Astrocyte (in vitro differentiated cells and primary cell): ENCODE results near the gene TRIO.

ENCODE experiments used
- CTCF ChIP-seq: IDR thresholded peaks from 2 replicates; pipeline ENCODE4 v1.5.1; 2011; ENCODE audit warnings: low read depth, mild to moderate bottlenecking, inconsistent platforms, low read length, moderate library complexity; ENCODE audit not compliant: insufficient read depth
- EZH2 ChIP-seq: IDR thresholded peaks from 2 replicates; pipeline ENCODE4 v1.6.1; 2012; ENCODE audit warnings: mild to moderate bottlenecking, low read length, inconsistent platforms; ENCODE audit not compliant: insufficient read depth

DNA sequence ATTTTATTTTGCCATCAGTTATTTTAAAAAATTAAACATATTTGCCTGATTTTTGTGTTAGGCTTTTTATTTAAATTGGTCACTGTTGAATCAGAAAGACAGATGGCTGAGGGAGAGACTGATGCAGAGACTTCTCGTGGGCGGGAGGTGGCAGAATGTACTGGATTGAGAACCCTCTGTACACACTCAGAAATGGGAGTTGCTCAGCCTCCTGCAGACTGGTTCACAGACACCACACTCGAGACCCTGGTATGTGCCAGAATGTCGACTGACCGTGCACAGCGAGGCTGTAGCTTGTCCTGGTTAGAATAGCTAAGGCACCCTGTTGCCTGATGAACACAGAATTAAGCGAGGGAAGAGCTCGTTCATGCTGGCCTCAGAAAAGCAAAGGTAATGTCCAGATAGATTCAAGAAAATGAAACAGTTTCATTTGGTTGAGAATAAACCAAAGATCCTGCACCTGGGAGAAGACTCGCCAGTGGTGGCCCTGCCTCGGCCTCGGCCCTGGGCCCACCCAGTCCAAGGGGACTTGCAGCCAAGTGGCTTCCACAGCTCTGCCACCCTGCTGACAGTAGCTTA, 367.1 kb downstream of the TRIO start:
- no peak for TF ChIP-seq CTCF
- TF ChIP-seq EZH2, result no peak
